Raji (cell line): ENCODE results near the gene KCNC1.

Experiments used
- POLR2A ChIP-seq: IDR thresholded peaks from 2 replicates; pipeline ENCODE4 v1.6.1; 2011; ENCODE audit warnings: low read depth, low read length, control low read depth; ENCODE audit not compliant: insufficient read depth

The KCNC1 gene

GRCh38 chr11:17703951-17704350, 30.6 kb upstream of the KCNC1 start:
- TF ChIP-seq POLR2A, result no peak

GRCh38 chr11:17707830-17708229, 26.8 kb upstream of the KCNC1 start:
- no peak for TF ChIP-seq POLR2A

DNA sequence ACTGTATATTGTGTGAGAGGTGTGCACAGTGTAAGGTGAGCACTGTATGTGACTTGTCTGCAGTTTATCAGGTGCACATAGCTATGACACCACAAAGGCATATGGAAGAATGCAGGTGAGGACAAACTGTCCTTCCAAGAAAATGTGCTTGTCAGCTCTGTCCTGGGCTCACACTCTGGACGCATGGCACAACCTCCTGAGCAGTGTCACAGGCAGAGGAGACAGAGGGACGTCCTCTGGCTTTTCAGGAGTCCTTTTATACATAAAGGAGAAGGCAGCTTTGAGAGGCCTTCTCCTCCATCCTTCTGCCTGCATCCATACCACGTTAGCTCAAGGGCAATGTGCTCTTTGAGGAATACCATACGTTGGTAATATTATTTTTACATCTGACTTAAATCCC, 22.7 kb upstream of the KCNC1 start:
- no peak for TF ChIP-seq POLR2A

- no peak for TF ChIP-seq POLR2A
These were observed 20.7 kb upstream of the KCNC1 start for GRCh38 chr11:17713851-17714250.

GRCh38 chr11:17714356-17714854, 20.2 kb upstream of the KCNC1 start:
- no peak for TF ChIP-seq POLR2A

DNA sequence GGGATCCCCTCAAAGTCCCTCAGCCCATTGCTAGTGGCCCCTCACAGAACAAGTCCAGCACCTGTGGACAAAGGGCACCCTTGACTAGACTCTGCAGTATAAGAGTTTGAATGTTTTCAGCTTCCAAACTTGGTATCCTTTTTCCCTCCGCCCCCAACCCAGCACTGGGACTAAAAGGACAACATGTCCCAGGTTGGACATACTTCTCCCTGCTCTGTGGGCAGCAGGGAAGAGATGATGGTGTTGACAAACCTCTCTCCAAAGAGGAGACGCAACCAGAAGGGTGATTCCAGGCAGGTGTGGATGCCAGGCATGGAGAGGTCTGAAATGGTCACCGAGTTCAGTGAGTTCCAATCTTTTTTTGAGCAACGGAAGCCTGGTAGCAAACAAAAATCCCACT, 19.7 kb upstream of the KCNC1 start:
- TF ChIP-seq POLR2A, result no peak

GRCh38 chr11:17716807-17717206, 17.8 kb upstream of the KCNC1 start:
- no peak for TF ChIP-seq POLR2A

DNA sequence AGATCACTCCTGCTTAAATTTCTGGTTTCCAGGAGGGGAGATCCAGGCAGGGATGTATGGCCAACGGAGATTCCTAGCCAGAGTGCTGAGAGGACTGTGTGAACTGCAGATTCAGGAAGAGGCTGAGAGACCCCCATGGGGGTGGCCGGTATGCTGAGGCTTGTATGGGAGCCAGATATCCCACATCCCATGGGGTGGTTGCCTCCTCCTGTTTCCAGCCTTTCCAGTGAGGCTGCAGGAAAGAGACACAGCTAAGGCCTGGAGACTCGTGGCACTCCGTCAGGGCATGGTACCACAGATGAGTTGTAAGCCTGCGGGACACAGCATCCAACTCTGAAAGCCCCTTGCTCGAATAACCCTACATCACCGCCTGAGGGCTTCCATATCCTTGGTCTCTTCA, 16.6 kb upstream of the KCNC1 start:
- TF ChIP-seq POLR2A, result no peak

- TF ChIP-seq POLR2A, result no peak
These were observed 16.0 kb upstream of the KCNC1 start for GRCh38 chr11:17718510-17718962.

GRCh38 chr11:17719028-17719937, 15.3 kb upstream of the KCNC1 start, which contains the start of gene MYOD1:
Gene MYOD1, plus strand, starts transcription at chr11:17719571. Its CDS starts 212 bp downstream, at chr11:17719783.
- no peak for TF ChIP-seq POLR2A

GRCh38 chr11:17719938-17720795, 14.4 kb upstream of the KCNC1 start:
- TF ChIP-seq POLR2A, result no peak

GRCh38 chr11:17720796-17721171, 13.8 kb upstream of the KCNC1 start:
- TF ChIP-seq POLR2A, result no peak

GRCh38 chr11:17721242-17721999, 13.2 kb upstream of the KCNC1 start:
- TF ChIP-seq POLR2A, result no peak

DNA sequence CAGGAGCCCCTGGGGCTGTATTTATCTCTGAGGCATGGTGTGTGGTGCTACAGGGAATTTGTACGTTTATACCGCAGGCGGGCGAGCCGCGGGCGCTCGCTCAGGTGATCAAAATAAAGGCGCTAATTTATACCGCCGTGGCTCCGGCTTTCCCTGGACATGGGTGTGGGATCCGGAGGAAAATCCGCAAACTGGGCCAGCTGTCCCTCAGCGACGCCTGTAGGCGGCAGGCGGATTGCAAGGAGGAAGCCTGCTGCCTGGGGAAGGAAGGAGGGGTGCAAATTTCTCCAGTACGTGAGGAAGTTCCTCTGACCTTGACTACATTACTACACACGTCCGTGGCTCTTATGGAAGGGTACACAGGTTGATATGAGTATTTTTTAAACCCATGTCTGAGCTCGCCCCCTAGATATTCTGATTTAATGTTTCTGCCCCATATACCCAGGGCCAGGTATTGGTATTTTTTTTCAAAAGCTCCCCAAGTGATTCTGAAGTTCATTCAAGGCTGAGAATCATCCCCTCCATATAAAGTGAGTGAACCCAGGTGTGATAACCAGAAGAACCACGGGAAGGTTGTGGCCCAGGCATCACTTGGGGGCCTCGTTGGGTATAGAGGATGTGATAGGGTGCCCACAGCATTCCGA, 12.5 kb upstream of the KCNC1 start:
- TF ChIP-seq POLR2A, result no peak
